GM06990 (cell line): ENCODE measurements around the gene PPM1D.
"Not testable (repeated sequence)": the region's sequence is repeated elsewhere in the genome, so short reads cannot be mapped to it uniquely, and the experiment has no call there.

ENCODE experiments used
- DNase-seq: peaks from one replicate; pipeline ENCODE4 v3.0.0-alpha.2; 2011; ENCODE audit not compliant: insufficient read length; ENCODE audit errors: extremely low read depth
- H3K27me3 ChIP-seq: replicated peaks from 2 replicates; pipeline ENCODE4 v1.6.0; 2011; ENCODE audit warnings: low read length; ENCODE audit not compliant: control insufficient read depth, insufficient read depth
- H3K36me3 ChIP-seq: 2 replicates; pipeline ENCODE4 v1.5.1; 2011; ENCODE audit warnings: low read length; ENCODE audit not compliant: control insufficient read depth, insufficient read depth
- H3K4me3 ChIP-seq: replicated peaks from 2 replicates; pipeline ENCODE4 v1.5.1; 2011; ENCODE audit warnings: low read depth, mild to moderate bottlenecking, control low read depth, low read length
- CTCF ChIP-seq: IDR thresholded peaks from 2 replicates; pipeline ENCODE4 v1.5.1; 2011; ENCODE audit warnings: low read length, control low read depth, mild to moderate bottlenecking, inconsistent platforms; ENCODE audit not compliant: insufficient read depth, poor library complexity, severe bottlenecking

The PPM1D gene

GRCh38 chr17:60599620-60600489, at the start of gene PPM1D:
TSS of gene PPM1D (plus strand) at chr17:60600193. CDS start at chr17:60600415, 222 bp downstream.
- peak; percentile 100 for DNase-seq
- peak within 1 kb of the TSS; percentile 82 for H3K4me3 ChIP-seq
- no peaks in the 10 kb centered on the region for H3K27me3 ChIP-seq
- no peaks in the 10 kb centered on the region for H3K36me3 ChIP-seq
- TF ChIP-seq CTCF, result no peak

- H3K4me3 ChIP-seq, DNase-seq, H3K27me3 ChIP-seq, H3K36me3 ChIP-seq: not testable (repeated sequence)
Observed at GRCh38 chr17:60552255-60552654, 47.7 kb upstream of the PPM1D start.

- no peak for TF ChIP-seq CTCF
- no peak for DNase-seq
- H3K36me3 ChIP-seq, result no peaks in the 10 kb centered on the region
- no peaks in the 10 kb centered on the region for H3K27me3 ChIP-seq
- H3K4me3 ChIP-seq, result no peak overlapping the region
Observed at GRCh38 chr17:60554377-60554788, 45.6 kb upstream of the PPM1D start.

GRCh38 chr17:60555786-60556185, 44.2 kb upstream of the PPM1D start:
- no peak for TF ChIP-seq CTCF

GRCh38 chr17:60557805-60558204, 42.2 kb upstream of the PPM1D start:
- Histone ChIP-seq H3K36me3 (no peaks in the 10 kb centered on the region), H3K27me3 (no peaks in the 10 kb centered on the region), H3K4me3 (no peak overlapping the region)
- DNase-seq, result no peak
- TF ChIP-seq CTCF, result no peak

More at GRCh38 chr17:60555786-60556185, 44.2 kb upstream of the PPM1D start:
- Histone ChIP-seq H3K27me3 (no peaks in the 10 kb centered on the region), H3K36me3 (no peaks in the 10 kb centered on the region), H3K4me3 (no peak overlapping the region)
- DNase-seq, result no peak

- no peak overlapping the region for H3K4me3 ChIP-seq
- no peaks in the 10 kb centered on the region for H3K27me3 ChIP-seq
- DNase-seq, result no peak
- TF ChIP-seq CTCF, result no peak
- H3K36me3 ChIP-seq, result no peaks in the 10 kb centered on the region
Observed at GRCh38 chr17:60559659-60559994, 40.4 kb upstream of the PPM1D start.
